Frontal cortex (tissue), 4 donors: ENCODE measurements around the gene PRDM15. TPM values are rescaled to one million over a fixed set of nuclear protein-coding genes. Genes with fewer than 3 reads are reported as not detected.

Experiments
- DNase-seq, 2 donors: peaks; one replicate each; pipeline ENCODE4 v3.0.0; 2012; ENCODE audit warnings: low spot score in 2 of 2
- FAIRE-seq: peaks from 2 replicates; lab custom pipeline; 2012; peaks lifted over from hg19 to GRCh38; lab: Jason Lieb, UNC
- small RNA-seq: library from RNA; depleted of rRNA; stranded (forward); fragments of <200 nt; gene quantifications from one replicate; pipeline ENCODE3, GENCODE V24; 2014
- total RNA-seq: library from RNA; depleted of rRNA; stranded (reverse); fragments of >200 nt; gene quantifications from one replicate; pipeline ENCODE4 v1.2.3, GENCODE V29; 2014
- donor health status: control.
- donor health status: control.
- donor health status: control.

PRDM15 gene
- total RNA-seq, 1 donor from 2014 or later = 6.9 TPM

DNA sequence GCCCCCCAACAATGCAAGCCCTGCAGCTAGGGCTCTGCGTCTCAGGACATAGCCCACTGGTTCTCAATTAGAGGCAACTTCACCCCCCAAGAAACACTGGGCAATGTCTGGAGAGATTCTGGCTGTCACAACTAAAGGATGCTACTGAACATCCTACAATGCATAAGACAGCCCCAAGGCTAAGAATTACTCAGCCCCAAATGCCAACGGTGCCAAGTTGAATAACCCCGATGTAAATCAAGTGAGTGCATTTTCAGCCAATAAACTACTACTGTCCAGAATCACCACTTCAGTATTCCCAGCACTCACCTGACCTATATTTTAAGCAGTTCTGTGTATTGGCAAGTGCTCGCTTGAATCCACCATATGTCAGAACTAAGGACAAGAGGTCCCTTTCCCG lies 119.2 kb downstream of the PRDM15 start:
- no peak for FAIRE-seq
- no peak for DNase-seq

DNA sequence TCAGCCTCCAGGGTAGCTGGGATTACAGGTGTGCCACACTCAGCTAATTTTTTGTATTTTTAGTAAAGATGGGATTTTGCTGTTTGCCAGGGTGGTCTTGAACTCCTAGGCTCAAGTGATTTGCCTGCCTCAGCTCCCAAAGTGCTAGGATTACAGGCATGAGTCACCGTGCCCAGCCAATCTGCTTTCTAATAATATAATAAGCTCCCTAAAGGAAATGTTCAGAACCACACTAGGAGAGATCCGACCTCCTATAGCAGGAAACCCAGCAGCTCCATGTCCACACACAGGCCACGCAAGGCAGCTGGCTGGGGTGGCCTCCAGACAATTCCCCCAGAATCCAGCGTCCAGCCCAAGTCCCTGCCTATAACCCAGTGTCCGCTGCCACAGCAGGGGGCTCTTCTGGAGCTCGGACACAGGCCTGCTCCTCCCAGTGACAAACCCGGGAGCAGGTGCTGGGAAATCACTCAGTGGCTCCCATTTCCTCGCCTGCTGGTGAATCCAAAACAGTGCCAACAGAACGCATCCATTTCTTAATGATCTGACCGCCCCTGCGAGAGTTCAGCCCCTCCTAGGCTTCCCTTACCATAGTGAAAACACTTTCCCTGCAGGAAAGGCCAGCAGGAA lies 119.8 kb downstream of the PRDM15 start:
- FAIRE-seq (no peak), DNase-seq (no peak)

DNA sequence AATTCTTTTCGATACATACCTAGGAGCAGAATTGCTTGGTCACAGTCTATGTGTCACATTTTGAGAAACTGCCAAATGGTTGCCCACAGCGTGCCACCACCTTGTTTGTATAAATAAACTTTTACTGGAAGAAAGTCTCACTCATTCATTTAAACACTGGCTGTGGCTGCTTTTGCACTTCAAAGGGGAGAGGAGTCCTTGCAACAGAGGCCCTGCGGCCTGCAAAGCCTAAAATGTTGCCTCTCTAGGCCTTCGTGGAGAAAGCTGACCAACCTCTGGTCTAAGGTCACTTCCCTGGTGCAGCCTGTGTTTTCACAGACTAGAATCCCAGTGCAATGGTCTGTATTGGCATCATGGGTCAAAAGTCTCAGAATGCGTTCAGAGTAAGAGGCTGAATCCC lies 120.6 kb downstream of the PRDM15 start:
- no peak for DNase-seq
- no peak for FAIRE-seq

DNA sequence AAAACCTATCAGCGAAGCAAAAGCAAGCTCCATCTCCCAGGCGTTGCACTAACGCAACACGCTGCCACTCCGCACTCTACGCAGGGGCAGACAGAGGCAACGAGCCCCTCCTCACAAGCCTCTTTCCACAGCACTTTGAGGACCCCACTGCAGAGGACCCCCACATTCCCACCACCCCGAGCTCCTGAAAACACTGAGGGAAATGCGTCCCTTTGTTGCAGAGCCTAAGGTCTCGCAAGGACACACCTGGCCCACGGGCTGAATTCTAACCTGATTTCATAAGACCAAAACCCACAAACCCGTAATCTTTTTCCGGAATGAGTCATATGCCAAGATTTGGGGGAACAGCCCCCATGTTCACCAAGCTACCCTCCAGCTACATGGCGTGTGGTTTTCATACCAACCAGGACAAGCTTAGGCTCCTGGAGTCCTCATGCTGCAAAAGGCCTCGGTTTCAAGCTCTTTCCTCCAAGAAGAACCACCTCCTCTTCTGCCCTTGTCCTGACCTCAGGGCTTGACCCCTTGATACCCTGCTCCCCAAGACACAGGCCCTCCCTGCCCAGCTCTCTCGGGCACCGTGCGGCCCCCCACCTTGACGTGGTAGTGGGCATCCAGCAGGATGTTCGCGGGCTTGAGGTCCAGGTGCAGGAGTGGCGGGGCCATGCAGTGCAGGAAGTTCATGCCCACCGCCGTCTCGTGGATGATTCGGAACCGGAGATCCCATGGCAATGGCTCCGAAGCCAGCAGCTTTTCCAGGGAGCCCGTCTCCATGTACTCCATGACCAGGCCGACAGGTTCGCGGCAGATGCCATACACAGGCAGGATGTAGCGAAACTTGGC lies 123.0 kb downstream of the PRDM15 start:
- FAIRE-seq (no peak), DNase-seq (no peak)

DNA sequence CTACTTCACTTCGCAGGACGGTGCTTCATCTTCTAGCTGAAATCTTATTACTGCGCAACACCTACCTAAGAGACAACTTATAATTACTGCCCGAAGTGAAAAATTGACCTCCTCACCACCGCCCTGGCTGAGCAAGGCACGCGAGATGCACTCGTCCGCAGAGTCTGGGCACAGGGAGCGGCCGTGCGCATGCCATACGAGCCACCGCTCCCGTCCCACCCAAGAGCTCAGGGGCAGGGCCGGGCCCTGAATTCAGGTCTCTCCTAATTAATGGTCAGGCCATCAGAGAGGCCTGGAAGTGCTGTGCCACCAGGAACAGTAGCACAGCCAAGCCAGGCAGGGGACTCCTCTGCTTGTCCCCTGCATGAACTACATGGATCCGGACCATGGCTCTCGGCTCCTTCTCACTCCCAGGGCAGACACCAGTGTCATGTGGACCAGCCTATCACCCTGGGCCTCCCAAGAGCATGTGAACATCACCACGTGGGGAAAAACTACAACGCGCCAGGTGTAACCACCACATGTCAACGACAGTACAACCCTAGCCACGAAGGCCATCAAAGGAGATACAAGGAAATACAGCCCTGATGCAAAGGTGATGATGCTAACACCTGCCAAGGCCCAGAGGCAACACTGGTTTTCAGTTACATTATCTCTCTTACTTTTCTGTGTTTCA lies 123.7 kb downstream of the PRDM15 start:
- DNase-seq = no peak
- no peak for FAIRE-seq

DNA sequence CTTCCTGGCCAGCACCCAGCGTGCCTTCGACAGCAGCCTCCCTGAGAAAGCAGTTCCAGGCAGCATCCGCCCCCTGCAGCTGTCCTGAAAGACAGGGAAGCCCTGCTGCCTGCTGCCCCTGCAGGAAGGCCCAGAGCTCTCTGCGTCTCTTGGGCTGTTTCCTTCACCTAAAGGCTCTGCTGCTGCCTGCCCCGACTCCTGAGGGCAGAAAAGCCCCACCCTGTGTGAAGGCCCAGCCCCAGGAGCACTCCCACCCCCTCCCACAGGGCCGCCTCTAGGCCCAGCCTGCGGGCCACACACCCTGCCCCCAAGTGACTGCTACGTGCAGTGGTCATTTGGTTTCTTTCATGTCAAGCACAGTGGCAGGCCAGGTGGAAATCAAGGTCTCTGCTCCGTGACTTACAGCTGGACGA lies 124.7 kb downstream of the PRDM15 start:
- FAIRE-seq (no peak), DNase-seq (no peak)

DNA sequence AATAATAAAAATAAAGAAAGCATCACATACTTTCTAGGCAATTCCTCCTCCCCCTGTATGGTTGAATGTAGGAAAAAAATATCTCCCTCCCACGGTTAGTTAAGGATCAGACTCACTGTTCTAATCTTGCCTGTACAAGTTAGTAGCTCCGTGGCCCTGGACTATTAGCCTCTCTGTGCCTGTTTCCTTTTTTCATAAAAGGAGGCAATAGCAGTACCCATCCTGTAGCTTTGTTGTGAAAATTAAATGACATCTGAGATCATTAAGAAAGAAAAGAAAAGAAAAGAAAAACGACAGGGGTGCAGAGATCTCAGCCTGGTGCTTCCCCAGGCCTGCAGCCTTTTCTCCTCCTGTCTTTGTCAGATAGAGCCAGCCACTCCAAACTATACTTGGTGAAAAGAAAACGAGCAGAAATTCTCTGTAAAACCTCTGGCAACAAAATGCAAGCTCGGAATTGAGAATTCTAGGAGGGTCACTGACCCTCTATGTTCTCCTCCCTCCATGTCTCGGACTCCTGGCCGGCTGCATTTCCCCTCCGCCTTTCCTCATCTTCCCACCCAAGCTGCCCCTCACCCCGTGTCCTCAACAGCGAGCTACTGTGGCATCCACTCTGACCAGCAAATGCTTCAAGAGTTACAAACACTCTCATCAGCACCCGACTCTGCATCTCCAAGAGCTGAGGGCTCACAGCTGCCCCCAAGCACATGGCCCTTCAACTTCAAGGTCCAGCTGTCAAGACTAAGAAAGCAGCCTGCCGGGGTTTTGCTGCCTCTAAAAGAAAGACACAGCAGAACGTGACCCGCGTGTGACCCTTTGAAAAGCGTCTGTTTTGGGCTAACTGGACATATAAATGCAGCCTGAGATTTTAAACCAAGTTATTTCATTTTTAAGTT lies 125.9 kb downstream of the PRDM15 start:
- DNase-seq (no peak), FAIRE-seq (no peak)

DNA sequence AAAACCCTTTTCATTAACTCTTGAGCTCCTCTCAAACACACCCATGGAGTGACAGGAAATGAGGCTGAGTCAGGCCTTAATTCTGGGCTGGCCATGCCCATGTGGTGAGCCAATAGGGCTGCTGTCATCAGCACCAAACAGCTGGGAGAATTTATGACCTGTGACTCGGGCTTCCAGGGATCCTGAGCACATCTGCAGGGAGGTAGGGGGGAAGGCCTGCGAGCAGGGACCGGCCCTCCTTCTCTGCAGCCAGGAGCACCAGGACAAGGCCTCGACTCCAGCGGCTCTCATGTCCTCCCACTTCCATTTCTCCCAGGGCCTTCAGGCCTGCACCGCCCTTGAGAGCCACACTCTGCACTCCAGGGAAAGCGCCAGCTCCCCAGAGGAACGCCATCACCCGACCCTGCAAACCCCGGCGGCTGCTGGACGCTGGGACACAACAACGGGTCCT lies 126.9 kb downstream of the PRDM15 start:
- FAIRE-seq (no peak), DNase-seq (no peak)

DNA sequence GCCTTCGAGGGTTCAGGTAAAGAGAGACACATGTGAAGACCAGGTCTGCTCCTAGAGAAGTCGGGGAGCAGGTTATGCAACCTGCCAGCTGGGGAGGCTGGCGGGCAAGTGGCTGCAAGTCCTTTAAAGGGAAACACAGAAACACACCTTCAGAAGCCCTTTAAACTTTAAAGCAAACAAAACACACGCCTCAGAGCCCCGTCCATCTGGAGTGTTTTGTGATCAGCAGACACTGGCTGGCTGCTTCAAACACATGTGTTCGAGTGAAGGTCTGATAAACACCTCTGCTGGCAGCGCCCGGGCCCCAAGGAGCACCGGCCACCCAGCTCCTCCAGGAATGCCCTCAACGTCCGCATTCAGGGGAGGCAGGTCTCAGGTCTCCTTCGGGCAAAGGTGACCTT lies 127.5 kb downstream of the PRDM15 start:
- FAIRE-seq = no peak

DNA sequence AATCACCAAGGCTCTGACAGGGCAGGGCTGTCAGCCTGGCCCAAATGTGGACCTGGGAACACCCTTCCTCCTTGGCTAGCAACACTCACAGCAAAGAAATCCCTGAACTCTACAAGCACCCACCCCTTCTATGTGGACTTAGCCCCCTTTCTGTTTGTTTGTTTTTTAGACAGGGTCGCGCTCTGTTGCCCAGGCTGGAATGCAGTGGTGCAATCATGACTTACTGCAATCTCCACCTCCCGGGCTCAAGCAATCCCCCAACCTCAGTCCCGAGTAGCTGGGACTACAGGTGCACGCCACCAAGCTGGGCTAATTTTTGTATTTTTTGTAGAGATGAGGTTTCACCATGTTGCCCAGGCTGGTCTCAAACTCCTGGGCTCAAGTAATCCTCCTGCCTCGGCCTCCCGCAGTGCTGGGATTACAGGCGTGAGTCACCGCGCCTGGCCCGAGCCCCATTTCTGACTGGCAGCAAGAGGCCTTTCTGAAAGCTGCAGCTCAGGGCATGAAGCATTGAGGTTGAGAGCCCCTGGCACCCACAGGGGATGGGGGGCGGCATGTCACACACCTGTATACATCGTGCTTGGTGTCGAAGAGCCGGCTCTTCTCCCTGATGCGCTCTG lies 128.5 kb downstream of the PRDM15 start:
- DNase-seq (no peak), FAIRE-seq (no peak)

More for the DNA sequence above, 127.5 kb downstream of the PRDM15 start:
- no peak for DNase-seq

DNA sequence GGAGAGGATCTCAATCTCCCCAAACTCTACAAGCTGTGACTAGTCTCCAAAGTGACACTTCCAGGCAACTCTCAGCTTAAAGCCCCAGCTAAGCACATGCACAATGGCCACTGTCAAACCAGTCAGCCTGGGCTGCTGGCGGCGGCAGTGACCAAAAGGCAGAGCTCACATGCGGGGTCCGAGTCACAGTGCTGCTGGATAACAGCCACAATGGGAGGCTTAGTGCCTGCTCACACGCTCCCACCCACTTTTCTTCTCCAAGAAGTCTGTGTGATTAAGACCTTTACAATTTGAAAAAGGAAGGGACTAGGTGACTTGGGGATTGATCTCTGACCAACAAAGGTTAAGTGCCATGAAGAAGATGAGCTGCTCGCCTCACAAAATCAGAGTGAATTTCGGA lies 129.1 kb downstream of the PRDM15 start:
- no peak for FAIRE-seq
- DNase-seq = no peak

DNA sequence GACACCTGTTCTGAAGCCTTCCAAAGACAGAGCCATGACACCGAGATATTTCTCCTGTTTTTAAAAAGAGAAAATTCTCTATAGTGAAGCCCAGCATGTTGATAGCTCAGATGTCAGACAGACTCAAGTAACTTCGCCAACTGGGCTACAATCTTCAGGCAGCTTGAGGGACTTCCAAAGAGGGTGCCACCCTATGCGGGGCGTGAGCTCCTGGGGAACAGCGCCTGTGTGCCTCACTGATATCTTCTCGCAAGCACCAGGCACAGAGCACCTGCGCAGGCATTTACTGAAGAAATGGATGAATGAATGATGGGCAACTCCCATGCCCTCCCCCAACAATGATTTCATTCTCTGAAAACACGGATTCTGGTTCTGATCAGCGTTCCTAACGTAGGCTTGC lies 129.9 kb downstream of the PRDM15 start:
- DNase-seq (no peak), FAIRE-seq (no peak)

Small RNA genes lying within 50 kb of the gene (small RNA-seq; reads per million reads assigned to genes)
- not detected for gene RF00334

Other genes starting within 250 kb of the PRDM15 start
- gene RIPK4, start 112.3 kb downstream of the PRDM15 start, total RNA-seq = not detected
- 9.4 TPM for gene C2CD2, start 74.7 kb upstream of the PRDM15 start, total RNA-seq
- gene ZBTB21, start 131.0 kb upstream of the PRDM15 start, total RNA-seq = 11.8 TPM
- not detected for gene UMODL1, start 192.0 kb upstream of the PRDM15 start, total RNA-seq